WI38 (cell line): ENCODE data around the gene ING5.

ENCODE experiments used
- H3K4me3 ChIP-seq: 2 replicates; pipeline ENCODE4 v1.5.1; 2011; ENCODE audit warnings: low read depth, mild to moderate bottlenecking, control low read depth, low read length
- CTCF ChIP-seq: IDR thresholded peaks from 2 replicates; pipeline ENCODE4 v1.5.1; 2012; ENCODE audit warnings: low read depth, mild to moderate bottlenecking, control low read depth, low read length

ING5 gene

DNA sequence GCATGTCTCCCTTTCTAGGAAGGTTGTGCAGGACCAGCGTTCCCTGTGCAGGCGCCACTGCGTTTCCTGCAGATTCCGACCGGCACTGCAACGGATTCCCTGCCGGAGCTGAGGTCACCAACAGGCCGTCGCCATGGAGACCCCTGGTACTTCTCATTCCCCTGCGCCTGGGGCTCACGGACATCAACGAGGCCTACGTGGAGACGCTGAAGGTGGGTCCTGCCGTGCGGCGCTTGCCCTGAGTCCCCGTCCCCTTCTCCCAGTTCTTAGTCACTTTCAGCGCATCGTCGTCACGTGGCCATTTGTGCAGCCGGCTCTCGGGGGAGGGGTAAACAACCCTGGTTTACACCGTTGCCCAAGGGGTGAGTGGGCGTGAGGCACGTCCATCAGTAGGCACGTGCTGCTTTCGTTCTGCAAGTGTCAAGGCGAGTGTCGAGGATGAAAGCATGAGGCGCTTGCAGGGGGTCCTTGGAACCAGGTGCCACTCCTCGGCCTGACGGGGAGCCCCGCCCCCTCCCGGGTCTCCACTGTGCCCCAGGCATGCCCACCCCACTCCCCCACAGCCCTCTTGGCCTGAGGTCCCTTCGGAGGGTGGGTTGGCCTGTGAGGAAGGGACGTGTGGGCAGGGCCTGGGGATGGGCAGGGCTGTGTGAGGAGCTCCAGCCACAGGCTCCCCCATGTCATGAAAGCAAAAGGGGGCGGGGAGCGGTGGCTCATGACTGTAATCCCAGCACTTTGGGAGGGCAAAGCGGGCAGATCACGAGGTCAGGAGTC lies 35.0 kb upstream of the ING5 start:
- TF ChIP-seq CTCF: no peak
- no peak overlapping the region for H3K4me3 ChIP-seq

DNA sequence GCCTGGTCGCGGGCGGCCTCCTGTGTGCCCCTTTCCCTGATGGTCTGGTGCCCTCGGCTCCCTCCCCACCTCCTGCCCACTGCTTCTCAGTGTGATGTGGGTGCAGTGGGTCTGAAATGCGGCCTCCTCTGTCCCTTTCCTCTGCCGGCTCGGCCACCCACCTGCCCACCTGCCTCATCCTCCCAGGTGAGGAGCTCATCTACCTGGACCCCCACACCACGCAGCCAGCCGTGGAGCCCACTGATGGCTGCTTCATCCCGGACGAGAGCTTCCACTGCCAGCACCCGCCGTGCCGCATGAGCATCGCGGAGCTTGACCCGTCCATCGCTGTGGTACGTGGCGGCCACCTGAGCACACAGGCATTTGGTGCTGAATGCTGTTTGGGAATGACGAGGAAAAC lies 33.5 kb upstream of the ING5 start:
- H3K4me3 ChIP-seq: no peak overlapping the region
- no peak for TF ChIP-seq CTCF

DNA sequence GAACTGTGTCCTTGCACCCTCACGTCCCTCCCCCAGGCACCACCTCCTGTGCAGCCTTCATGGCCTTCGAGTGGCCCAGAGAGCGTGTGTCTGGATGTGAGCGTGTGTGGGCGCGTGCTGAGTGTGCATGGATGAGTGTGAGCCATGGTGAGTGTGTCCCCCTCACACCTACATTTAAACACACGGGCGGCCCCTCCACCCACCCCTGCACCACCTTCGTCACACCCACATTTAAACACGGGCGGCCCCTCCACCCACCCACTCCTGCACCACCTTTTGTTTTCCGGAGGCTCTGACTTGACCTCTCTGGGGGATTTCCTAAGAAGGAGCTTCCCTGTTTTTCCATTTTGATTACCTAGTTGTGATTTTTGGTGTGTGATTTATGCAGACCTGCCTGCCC lies 33.0 kb upstream of the ING5 start:
- TF ChIP-seq CTCF: no peak
- no peak overlapping the region for H3K4me3 ChIP-seq

GRCh38 chr2:241670333-241671110 lies 31.3 kb upstream of the ING5 start:
- H3K4me3 ChIP-seq: no peak overlapping the region
- no peak for TF ChIP-seq CTCF

DNA sequence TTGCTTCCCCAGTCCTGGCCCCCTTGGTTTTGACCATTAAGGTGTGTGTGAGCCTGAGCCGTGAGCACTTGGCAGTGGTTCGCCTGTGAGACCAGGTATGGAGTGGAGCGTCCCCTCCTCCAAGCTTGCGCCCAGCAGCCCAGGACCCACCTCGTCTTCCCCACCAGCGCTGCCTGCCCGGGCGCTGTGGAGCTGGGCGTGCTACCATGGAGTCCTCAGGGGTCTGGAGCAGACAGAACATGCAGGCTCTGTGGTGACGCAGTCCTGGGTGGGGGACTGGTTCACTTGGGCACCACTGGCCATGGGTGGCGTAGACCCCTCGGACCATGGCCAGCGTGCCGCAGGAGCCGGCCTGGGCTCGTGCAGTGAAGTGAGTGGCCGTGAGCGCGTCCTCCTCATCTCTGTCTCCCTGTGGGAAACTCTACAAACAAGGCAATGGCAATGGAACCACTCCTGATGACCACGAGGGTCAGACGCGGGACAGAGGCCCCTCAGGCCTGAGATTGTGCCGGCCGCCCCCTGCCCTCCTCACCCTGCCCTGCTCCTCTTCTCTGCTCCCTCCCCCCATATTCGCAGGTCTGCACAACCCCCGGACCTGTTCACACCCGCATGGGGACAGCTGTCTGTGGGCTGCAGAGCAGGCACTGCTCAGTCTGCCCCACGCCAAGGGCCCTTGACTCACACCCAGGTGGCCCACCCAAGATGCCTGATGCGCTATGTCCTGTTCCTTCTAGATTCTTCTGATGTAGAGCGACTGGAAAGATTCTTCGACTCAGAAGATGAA lies 30.2 kb upstream of the ING5 start:
- TF ChIP-seq CTCF: no peak
- no peak overlapping the region for H3K4me3 ChIP-seq

GRCh38 chr2:241672243-241673188 lies 29.3 kb upstream of the ING5 start:
- no peak for TF ChIP-seq CTCF
- no peak overlapping the region for H3K4me3 ChIP-seq
